ENCODE results near the gene CAMK1D. TPM values are rescaled to one million over a fixed set of nuclear protein-coding genes. Genes with fewer than 3 reads are reported as not detected.

CAMK1D gene
- total RNA-seq, 1 experiment from 2014 or later: 6.3 TPM

- H3K27me3 ChIP-seq (ENCODE audit: insufficient read depth, low read length): no peaks in the 10 kb centered on the region
- no peaks in the 10 kb centered on the region for H3K4me1 ChIP-seq (ENCODE audit: insufficient read depth, low read length)
- H2AK5ac ChIP-seq (ENCODE audit: insufficient read length, low read length): no peak overlapping the region
- no peak overlapping the region for H3K4me3 Mint-ChIP-seq
- WGBS (ENCODE audit: extremely low coverage, insufficient read length, low lambda C conversion rate): no CpG with 5 or more reads among the region's 2 CpGs
- H3K23ac ChIP-seq (ENCODE audit: insufficient read length, low read depth, low read length): no peak overlapping the region
- H3K36me3 Mint-ChIP-seq (ENCODE audit: insufficient read depth in 1 of 3, low read depth in 3 of 3): no peaks in the 10 kb centered on the region; a peak in 1 of 7 replicates
- no peaks in the 10 kb centered on the region for H3K79me2 ChIP-seq (ENCODE audit: insufficient read depth, low read length)
- H3K4me1 Mint-ChIP-seq: no peaks in the 10 kb centered on the region
- no peak overlapping the region for H3K27ac Mint-ChIP-seq
- H4K20me1 ChIP-seq (ENCODE audit: control insufficient read depth, insufficient read depth, insufficient read length): no peaks in the 10 kb centered on the region
- no peak overlapping the region for H3K14ac ChIP-seq (ENCODE audit: insufficient read depth, low read length)
- no peak overlapping the region for H2BK15ac ChIP-seq (ENCODE audit: low read depth, low read length)
- H3K4ac ChIP-seq (ENCODE audit: low read depth, low read length): no peak overlapping the region
- no peak overlapping the region for H3K27ac ChIP-seq (ENCODE audit: insufficient read length, low read depth, low read length)
- H3K56ac ChIP-seq (ENCODE audit: insufficient read length, low read depth, low read length): no peak overlapping the region
- DNase-seq: no peak
- no peak overlapping the region for H2AFZ ChIP-seq (ENCODE audit: low read length)
- TF ChIP-seq CTCF (conservative IDR thresholded peaks at IDR 0.05): no peak
- no peak overlapping the region for H3K9ac ChIP-seq (ENCODE audit: extremely low read depth, insufficient read length, low read length)
- no peak overlapping the region for H3T11ph ChIP-seq (ENCODE audit: low read length)
- peaks cover 25% of the 10 kb centered on the region for H3K27me3 Mint-ChIP-seq (ENCODE audit: low read depth)
- no peaks in the 10 kb centered on the region for H3K9me3 ChIP-seq (ENCODE audit: control insufficient read depth, low read depth, low read length)
- H2BK120ac ChIP-seq (ENCODE audit: low read depth, low read length, poor library complexity, severe bottlenecking): no peak overlapping the region
- no peak overlapping the region for H4K5ac ChIP-seq (ENCODE audit: insufficient read length, low read depth, low read length)
- no peak overlapping the region for H2BK20ac ChIP-seq (ENCODE audit: low read depth, low read length, poor library complexity, severe bottlenecking)
- no peak overlapping the region for H3K4me2 ChIP-seq (ENCODE audit: insufficient read depth, insufficient read length, low read length)
- no peak overlapping the region for H4K8ac ChIP-seq (replicated peaks; ENCODE audit: insufficient read length, low read depth, low read length)
- no peak overlapping the region for H2BK12ac ChIP-seq (ENCODE audit: insufficient read length, low read depth, low read length)
- H3K9me3 Mint-ChIP-seq: no peaks in the 10 kb centered on the region
- no peak overlapping the region for H3K18ac ChIP-seq (ENCODE audit: insufficient read length, low read depth, low read length)
- H3K79me1 ChIP-seq (ENCODE audit: insufficient read depth, low read depth, low read length, poor library complexity, severe bottlenecking): no peaks in the 10 kb centered on the region
- no peaks in the 10 kb centered on the region for H3K23me2 ChIP-seq (ENCODE audit: insufficient read length, low read depth, low read length, poor library complexity, severe bottlenecking)
- H4K91ac ChIP-seq (ENCODE audit: insufficient read length, low read depth, low read length): no peak overlapping the region
- no peak overlapping the region for H2BK5ac ChIP-seq (ENCODE audit: insufficient read length, low read length)
These were observed 505.6 kb downstream of the CAMK1D start for GRCh38 chr10:12854988-12855387.

All from H9 (cell line).